ENCODE measurements around the gene CPNE5.

DNA sequence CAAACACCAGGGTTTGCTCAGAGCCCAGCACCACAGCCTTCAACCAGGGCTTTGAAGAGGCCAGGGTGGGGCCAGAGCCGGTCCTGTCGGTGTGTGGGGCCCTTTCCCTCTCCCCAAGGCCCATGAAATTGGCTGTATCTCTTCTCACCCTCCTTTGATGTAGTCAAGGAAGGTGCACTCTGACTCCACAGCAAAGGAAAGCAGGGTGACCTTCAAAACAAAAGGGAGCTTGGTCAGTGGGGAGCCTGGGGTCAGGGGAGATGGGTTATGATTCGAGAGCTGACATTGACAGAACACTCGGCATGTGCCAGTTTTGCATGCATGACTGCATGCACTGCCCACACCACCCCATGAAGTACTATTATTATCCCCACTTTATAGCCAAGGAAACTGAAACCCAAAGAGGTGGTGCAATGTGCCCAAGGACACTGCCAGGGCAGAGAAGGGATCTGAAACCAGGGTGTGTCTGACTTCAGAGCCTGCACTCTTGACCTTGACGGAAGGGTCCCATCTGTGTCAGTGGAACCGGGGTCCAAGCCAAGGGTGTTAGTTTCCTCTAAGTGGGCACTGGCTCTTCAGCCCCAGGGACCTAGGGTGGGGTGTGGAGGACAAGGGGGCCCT, 86.2 kb downstream of the CPNE5 start:
- TF ChIP-seq, protein P1, sequence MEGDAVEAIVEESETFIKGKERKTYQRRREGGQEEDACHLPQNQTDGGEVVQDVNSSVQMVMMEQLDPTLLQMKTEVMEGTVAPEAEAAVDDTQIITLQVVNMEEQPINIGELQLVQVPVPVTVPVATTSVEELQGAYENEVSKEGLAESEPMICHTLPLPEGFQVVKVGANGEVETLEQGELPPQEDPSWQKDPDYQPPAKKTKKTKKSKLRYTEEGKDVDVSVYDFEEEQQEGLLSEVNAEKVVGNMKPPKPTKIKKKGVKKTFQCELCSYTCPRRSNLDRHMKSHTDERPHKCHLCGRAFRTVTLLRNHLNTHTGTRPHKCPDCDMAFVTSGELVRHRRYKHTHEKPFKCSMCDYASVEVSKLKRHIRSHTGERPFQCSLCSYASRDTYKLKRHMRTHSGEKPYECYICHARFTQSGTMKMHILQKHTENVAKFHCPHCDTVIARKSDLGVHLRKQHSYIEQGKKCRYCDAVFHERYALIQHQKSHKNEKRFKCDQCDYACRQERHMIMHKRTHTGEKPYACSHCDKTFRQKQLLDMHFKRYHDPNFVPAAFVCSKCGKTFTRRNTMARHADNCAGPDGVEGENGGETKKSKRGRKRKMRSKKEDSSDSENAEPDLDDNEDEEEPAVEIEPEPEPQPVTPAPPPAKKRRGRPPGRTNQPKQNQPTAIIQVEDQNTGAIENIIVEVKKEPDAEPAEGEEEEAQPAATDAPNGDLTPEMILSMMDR (IDR thresholded peaks at IDR 0.05): no peak
- no peak for TF ChIP-seq POLR2A (IDR thresholded peaks at IDR 0.05)

Data from thyroid gland (tissue), 4 donors.